Stimulated activated CD8-positive, alpha-beta memory T cell treated with anti-CD3 and anti-CD28 coated beads, Interleukin-7, amount 100 ng/mL, for 24 hours (primary cell): ENCODE measurements around the gene MPHOSPH8.
"Not testable (repeated sequence)": the region's sequence is repeated elsewhere in the genome, so short reads cannot be mapped to it uniquely, and the experiment has no call there.

Experiments used
- DNase-seq: peaks from one replicate; pipeline ENCODE4 v3.0.0-alpha.2; 2020; ENCODE audit warnings: low read depth

The MPHOSPH8 gene

DNA sequence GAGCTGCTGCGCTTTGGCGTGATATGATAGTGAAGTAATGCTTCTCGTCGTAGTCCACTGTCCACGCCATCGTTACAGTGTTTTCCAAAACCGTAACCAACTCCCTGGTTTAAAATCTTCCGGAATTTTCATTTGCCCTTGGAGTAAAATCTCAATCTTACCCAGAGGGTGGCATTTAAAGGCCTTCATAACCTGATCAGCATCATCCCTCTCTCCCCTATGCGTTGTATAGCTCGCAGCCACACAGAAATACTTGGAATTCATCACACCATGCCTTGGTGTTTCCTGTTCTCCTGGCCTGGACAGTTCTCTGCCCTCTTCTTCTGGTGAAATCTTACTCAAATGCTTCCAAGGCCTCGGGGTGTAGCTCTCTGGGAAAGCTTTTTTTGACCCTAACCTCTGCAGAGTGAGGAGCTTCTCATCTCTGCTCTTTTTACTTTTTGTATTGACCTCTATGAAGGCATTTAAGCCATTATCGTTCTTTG lies 839 bp downstream of the MPHOSPH8 start:
- DNase-seq, result no peak

- DNase-seq, result not testable (repeated sequence)
These were observed 2.5 kb downstream of the MPHOSPH8 start for GRCh38 chr13:19635926-19636325.

- no peak for DNase-seq
These were observed 10.2 kb downstream of the MPHOSPH8 start for GRCh38 chr13:19643652-19644051.

DNA sequence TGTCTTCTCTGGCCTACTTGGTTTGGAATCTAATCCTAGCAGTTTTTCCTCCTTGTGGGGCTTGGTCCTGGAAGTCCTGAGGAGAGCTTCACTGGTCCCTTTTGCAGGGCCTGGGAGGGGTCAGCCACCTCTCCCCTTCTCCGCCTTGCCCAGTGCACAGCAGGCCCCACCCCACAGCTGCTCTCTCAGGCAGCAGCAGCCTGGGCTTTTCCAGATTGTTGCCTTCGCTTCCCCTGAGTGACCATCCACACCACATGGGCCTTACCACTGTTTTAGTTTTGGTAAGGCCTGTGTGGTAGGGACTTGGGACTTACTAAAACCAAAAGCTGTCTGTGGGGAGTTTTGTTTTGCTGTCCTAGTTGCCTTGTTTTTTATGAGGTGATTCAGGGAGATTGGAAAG lies 11.5 kb downstream of the MPHOSPH8 start:
- no peak for DNase-seq

GRCh38 chr13:19646063-19646462 lies 12.6 kb downstream of the MPHOSPH8 start:
- DNase-seq, result no peak

DNA sequence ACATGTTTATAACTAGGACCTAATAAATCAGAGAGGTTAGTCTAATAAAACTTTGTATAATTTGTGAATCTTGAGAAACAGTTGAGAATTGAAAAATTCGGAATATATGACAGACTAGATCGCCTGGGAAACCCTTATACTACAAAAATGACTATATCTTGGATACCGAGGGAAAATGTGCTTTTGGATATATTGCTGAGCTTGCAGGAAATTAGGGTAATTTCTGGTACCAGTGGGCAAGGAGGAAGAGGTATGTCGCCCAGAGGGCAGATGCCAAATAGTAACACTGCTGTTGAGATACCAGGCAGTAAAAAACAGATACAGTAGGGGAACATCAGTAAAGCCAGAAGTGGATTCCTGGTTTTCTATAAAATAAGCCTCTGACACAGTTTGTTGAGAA lies 17.3 kb downstream of the MPHOSPH8 start:
- DNase-seq, result no peak

DNA sequence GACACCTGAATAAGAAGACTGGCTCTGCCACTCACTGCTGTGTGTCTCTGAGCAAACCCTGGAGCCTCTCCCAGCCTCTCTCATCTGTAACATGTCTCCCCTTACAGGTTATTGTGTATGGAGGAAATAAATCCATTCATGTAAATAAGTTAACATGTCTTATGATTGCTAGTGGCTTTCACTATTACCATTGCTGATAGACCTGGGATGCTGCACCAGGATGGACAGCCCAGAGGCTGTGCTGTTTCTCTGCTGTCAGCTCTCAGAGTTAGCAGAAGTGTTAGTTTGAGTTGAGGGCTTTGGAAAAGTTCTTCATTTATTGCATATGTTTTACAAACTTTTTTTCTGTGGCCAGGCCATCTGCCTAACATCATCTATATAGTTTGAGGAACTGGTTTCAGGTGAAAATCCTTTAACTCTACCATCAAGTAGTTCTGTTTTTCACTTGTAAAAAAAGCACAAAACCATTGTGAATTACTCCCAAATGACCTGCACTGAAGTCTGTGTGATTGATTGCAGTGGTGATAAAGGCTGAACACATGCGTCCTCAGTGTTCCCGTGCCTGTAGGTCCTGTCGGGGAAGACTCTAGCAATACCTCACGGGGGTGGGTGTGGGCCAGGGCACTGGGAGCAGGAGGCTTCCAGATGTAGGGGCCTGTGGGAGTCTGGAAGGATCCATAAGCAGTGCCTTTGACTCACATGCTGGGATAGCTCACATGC lies 24.6 kb downstream of the MPHOSPH8 start:
- no peak for DNase-seq

- DNase-seq, result no peak
These were observed 25.4 kb downstream of the MPHOSPH8 start for GRCh38 chr13:19658831-19659230.

GRCh38 chr13:19661126-19661525 lies 27.7 kb downstream of the MPHOSPH8 start:
- no peak for DNase-seq

GRCh38 chr13:19661561-19661960 lies 28.1 kb downstream of the MPHOSPH8 start:
- no peak for DNase-seq

GRCh38 chr13:19663416-19663979 lies 30.0 kb downstream of the MPHOSPH8 start:
- no peak for DNase-seq

DNA sequence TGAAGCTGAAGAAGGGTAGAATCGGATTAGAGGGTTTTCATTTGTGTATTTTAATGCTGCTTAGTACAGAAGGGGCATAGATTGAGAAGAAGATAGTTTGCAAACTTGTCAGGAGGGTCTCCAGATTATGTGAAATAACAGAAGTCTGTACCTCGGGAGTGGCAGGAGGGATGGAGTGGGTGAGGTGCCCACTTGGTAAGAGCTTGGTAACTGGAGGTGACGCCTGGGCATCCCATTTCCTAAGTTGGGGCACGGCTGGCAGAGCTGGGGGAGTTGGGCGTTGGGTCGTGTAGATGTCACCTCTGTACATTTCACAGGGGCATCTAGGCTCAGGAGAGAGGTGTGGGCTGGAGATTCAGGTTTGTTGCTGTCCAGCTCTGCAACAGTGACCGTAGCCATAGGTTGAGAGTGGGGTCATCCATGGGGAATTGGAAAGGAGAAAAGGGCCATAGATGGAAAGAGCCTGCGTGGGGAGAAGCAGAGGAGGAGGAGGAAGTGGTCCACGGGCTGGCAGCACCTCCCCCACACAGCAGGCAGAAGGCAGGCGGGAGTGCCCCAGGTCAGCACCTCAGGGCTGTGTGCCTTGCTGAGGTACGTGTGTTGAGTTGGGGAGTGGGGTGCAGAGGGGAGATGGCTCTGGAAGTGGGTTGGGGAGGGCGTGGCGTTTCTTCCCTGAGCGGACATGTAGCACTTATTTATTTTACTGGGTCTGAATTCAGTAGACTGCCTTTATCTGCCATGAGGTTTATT lies 31.2 kb downstream of the MPHOSPH8 start:
- no peak for DNase-seq

DNA sequence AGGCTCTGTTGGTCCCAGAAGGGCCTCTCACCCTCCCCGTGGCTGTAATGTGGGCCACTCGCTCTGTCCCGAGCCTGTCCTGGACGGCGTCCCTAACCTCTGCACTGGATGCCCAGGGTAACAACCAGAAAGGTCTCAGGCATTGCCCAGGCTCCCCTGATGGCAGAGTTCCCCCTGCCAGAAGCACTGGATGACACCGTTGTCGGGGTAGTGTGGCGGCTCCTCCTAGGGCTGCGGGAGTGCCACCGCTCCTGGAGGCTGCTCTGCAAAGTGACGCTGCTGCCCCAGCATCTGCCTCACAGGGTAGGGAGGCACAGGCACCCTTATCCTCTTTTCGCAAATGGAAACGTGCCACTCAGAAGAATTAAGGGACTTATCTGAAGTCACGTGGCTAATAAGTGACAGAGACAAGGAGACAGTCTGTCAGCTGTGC lies 32.0 kb downstream of the MPHOSPH8 start:
- no peak for DNase-seq

DNA sequence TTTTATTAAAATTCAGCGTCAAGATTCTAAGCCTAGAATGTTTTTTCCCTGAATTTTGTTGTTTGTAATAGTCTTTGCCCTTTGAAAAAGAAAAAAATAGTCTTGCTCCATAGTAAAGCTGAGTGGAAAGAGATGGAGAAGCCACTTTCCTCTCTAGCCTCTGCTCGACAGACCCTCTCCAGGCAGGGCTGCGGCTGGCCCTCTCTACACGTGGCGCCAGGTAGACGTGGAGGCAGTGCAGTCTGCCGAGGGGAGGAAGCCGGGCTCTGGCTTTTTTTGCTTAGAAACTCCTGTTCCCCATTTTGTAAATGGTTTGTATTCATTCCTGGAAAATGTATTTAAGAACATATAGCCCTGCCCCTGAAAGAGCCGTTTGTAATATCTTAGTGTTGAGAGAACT lies 35.3 kb downstream of the MPHOSPH8 start:
- no peak for DNase-seq

GRCh38 chr13:19670147-19670546 lies 36.7 kb downstream of the MPHOSPH8 start:
- no peak for DNase-seq

GRCh38 chr13:19672990-19673389 lies 39.5 kb downstream of the MPHOSPH8 start:
- no peak for DNase-seq

GRCh38 chr13:19673473-19674430 lies 40.3 kb downstream of the MPHOSPH8 start:
- DNase-seq, result no peak

DNA sequence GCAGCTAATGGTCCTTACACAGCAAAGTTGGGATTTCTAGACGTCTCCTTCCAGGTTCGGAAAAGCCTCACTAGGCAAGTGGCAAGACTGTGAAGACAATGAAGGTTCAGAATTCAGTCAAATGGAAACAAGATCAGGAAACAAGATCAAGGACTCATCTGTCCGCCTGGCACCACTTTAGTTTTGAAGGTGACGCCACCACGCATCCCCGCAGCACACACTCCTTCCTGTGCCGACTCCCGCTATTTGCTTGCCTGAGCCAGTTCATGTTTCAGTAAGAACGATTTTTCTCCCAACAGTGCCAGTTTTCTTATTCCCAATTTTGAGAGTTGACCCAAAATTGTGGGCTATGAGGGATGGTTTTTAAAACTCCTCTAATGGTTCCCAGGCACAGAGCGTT lies 41.4 kb downstream of the MPHOSPH8 start:
- no peak for DNase-seq

- DNase-seq, result no peak
These were observed 42.7 kb downstream of the MPHOSPH8 start for GRCh38 chr13:19676168-19676567.

GRCh38 chr13:19680751-19681150 lies 47.3 kb downstream of the MPHOSPH8 start:
- no peak for DNase-seq

- no peak for DNase-seq
These were observed 48.1 kb downstream of the MPHOSPH8 start for GRCh38 chr13:19681517-19681916.

DNA sequence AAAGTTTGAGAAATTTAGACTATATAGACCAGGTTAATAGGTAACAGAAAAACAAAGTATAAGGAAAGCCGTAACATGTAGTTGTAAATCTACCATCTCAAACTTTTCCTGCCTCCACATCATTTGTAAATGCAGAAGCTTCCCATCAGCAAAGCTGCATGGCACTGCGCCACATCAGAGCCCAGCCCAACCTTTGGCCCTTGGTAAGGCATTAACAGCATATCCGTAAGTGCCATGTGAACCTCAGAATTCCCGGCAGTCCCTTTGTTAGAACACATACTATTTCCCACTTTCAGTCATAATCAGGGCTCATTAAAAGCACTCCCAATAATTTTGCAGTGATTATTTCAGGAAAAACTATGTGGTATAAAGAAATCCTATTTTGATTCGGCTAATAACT lies 51.6 kb downstream of the MPHOSPH8 start:
- DNase-seq, result no peak
